Mammary epithelial cell (primary cell): ENCODE results near the gene TSPAN10.

Source experiments
- EZH2 ChIP-seq: IDR thresholded peaks from 2 replicates; pipeline ENCODE4 v1.6.1; 2012; ENCODE audit warnings: low read length, inconsistent platforms, borderline replicate concordance
- TF ChIP-seq, protein P1 (sequence below), 2 donors: IDR thresholded peaks in 1 of 2; conservative IDR thresholded peaks in 1 of 2; 2 replicates each; pipeline ENCODE4 v1.5.1; 2011 to 2012; ENCODE audit warnings: inconsistent platforms in 2 of 2, low read length in 2 of 2, mild to moderate bottlenecking in 2 of 2, control low read depth in 1 of 2, low read depth in 1 of 2; ENCODE audit not compliant: insufficient read depth in 1 of 2; ENCODE audit errors: extremely low read depth in 1 of 2

DNA sequence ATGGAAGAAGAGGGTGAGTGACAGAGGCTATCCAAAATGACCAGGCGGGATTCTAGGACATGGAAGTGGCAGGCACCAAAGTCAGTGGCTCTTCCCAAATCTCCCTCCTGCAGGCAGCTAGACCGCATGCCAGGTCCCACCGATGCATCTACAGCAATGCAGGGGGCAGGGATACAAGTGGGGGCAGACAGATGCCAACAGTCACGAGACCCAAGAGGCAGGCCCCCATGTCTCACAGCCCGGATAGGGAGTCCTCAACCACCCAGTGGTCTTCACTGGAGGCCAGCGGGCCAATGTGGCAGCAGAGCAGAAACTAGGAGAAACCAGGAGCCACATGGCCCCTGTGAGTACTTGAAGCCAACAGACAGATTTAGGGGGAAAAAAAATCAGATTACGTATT lies 20.1 kb upstream of the TSPAN10 start:
- TF ChIP-seq, protein P1, sequence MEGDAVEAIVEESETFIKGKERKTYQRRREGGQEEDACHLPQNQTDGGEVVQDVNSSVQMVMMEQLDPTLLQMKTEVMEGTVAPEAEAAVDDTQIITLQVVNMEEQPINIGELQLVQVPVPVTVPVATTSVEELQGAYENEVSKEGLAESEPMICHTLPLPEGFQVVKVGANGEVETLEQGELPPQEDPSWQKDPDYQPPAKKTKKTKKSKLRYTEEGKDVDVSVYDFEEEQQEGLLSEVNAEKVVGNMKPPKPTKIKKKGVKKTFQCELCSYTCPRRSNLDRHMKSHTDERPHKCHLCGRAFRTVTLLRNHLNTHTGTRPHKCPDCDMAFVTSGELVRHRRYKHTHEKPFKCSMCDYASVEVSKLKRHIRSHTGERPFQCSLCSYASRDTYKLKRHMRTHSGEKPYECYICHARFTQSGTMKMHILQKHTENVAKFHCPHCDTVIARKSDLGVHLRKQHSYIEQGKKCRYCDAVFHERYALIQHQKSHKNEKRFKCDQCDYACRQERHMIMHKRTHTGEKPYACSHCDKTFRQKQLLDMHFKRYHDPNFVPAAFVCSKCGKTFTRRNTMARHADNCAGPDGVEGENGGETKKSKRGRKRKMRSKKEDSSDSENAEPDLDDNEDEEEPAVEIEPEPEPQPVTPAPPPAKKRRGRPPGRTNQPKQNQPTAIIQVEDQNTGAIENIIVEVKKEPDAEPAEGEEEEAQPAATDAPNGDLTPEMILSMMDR (conservative IDR thresholded peaks at IDR 0.05 in 1 of 2, IDR thresholded peaks at IDR 0.05 in 1 of 2; ENCODE audit: extremely low read depth in 1 of 2, insufficient read depth in 1 of 2, low read depth in 1 of 2, low read length in 2 of 2): no peak
- TF ChIP-seq EZH2: no peak
